ENCODE measurements around the gene LHFPL3.
"Not testable (repeated sequence)": the region's sequence is repeated elsewhere in the genome, so short reads cannot be mapped to it uniquely, and the experiment has no call there.

The LHFPL3 gene
- total RNA-seq, result 0 reads per million in 4 donors

DNA sequence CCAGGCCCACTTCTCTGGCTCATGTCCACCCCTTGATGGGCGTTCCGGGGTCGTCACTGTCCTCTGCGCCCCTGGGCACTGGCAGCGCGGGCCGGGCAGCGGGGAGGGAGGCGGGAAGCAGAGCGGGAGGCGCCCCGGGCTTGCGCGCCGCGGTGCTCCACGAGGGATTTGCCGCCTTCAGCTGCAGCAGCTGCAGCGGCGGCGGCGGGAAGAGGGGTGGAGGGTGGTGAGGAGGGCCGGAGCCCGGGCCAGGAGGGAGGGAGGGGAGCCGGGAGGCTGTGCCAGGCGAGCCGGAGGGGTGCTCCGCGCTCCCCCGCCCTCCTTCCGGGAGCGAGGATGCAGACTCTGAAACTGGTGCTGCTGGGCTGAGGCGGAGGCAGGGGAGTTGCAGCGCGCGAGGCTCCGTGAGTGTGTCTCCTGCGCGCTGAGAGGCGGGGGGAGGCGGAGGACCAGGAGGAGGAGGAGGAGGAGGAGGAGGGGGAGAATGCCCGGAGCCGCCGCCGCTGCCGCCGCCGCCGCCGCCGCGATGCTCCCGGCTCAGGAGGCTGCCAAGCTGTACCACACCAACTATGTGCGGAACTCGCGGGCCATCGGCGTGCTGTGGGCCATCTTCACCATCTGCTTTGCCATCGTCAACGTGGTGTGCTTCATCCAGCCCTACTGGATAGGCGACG lies at the start of gene LHFPL3:
LHFPL3 (plus strand) TSS at position 308 of the 674 bp plus-strand sequence.
- DNase-seq, result no peak

DNA sequence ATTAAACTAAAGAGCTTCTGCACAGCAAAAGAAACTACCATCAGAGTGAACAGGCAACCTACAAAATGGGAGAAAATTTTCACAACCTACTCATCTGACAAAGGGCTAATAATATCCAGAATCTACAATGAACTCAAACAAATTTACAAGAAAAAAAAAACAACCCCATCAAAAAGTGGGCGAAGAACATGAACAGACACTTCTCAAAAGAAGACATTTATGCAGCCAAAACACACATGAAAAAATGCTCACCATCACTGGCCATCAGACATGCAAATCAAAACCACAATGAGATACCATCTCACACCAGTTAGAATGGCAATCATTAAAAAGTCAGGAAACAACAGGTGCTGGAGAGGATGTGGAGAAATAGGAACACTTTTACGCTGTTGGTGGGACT lies 46.7 kb upstream of the LHFPL3 start:
- DNase-seq, result not testable (repeated sequence)

DNA sequence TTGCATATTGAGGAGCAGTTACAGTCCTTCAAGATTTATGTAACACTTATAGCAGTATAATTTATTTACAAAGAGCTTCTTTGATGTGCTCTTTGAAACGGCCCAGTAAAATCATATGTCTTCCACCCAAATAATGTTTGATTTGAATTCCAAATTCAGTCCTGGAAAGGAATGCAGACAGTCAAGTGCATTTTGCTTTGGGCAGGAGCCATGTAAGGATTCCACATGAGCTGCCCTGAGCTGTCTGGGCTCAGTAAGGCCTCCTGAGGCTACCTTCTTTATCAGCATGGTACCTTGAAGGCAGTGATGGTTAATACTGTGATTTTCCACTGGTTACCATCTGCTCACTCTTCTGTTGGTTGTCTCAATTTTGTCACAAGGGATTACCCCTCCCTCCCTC lies 41.6 kb upstream of the LHFPL3 start:
- DNase-seq, result no peak

DNA sequence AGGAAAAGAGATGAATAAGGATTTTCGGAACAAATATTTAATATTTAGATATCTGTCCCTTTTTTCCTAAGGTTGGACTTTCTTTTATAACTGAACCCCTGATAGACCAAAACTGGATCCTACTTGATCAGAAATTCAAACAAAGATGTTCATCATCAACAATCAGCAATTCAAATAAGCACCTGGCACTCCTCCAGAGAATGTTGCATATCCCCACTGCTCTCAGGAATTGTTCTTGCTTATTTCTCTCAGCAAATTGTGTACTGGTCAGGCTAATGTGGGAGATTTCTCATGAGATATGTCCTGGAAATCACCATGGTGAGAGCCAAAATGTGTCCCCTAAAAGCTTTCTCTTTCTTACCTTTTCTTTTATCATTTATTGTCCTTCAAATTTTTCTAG lies 40.3 kb upstream of the LHFPL3 start:
- DNase-seq, result no peak

DNA sequence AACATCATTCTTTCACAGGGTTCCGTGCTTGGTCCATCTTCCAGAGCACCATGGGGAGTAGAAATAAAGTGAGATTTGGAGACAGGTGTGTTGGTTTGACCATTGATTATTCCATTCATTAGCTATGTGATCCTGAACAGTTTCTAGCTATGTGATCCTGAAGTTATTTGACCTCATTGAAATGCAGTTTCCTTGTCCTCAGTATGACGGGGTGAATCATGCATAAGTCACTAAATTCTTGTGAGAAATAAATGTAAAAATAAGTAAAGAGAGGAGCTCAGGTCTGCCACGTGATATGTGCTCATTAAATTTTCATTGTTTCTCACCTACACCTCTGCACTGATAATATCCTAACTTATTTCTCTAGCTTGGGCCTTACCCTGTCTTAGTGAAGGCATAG lies 34.1 kb upstream of the LHFPL3 start:
- no peak for DNase-seq

DNA sequence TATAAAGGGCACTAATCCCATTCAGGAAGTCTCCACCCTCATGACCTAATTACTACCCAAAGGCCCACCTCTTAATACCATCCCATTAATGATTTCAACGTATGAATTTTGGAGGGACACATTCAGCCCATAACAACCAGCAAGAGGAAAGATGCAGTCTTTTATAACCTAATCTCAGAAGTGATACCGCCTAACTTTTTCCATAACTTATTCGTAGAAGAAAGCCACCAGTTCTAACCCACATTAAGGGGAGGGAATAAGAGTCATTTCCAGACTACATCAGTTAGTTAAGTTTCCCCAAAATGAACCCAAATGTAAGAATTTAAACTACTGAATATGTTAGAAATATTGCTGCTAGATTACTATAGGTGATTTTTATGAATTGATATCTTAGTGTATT lies 32.1 kb upstream of the LHFPL3 start:
- no peak for DNase-seq

DNA sequence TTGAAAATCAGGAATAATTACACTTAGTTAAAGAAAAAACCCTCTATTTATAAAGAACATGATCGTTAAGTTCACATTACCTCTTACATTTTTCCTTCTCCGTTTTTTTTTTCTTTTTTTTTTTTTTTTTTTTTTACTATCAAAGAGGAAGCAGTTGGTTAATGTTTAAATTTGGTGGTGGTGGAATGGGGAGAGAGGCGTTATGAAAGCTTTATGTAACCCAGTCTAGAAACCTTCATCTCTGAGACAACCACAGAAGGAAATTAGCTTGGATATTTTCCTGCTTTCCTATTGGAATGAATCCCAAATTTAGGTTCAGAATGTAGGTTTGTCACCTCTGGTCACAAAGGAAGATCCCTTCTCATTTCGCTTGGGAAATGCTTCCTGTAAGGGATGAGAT lies 31.5 kb upstream of the LHFPL3 start:
- no peak for DNase-seq

DNA sequence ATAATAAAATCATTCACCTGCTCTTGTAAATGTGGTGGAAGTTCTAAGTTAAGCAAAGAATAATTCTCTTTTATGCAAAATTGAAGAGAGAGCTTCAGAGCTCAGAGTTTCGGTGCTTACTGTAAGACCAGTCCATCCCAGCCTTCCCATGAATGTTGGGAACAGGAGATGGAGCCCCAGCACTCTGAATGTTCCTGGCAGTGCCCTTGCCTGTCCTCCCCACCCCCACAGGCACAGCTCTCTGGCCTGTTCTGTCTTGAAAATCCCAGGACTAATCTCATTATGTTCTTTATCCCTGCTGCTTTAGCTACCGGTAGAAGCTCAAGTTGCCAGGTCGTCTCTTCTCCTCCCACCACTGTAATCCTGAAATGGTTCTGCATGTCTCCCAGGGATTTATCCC lies 29.1 kb upstream of the LHFPL3 start:
- DNase-seq, result no peak

DNA sequence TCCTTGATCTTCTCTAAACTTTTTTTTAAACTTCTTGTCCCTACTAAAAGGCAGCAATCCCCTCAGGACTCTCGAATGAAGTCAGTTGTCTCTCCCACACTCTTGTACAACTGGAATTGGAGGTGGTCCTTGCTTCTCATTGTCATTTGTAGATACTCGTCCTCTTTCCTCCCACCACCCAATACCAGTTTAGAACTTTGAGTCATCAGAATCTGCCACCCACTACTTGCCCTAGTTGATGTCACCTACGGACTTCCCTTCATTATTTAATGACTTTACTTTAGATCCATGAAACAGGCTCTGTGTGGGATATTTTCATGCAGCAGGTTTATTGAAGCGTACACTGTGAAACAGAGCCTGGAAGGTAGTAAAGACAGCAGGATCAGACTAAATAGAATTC lies 28.6 kb upstream of the LHFPL3 start:
- no peak for DNase-seq

DNA sequence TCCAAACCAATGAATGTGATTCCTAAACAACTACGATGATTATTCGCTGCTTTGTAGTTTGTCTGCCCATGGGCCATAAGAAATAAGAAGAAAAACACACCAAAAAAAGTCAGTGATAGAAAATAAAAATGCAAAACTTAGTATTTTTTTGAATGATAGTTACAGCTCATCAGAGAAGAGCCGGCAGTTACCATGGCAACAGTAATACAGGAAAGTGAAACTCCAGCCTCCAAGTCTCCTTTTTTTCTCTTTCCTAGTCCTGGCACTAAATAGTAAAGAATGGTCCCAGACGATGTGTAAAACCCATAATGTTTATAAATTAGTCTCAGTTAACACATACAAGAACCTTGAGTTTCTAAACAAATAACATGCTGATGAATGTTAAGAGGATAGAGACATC lies 21.6 kb upstream of the LHFPL3 start:
- DNase-seq, result no peak

DNA sequence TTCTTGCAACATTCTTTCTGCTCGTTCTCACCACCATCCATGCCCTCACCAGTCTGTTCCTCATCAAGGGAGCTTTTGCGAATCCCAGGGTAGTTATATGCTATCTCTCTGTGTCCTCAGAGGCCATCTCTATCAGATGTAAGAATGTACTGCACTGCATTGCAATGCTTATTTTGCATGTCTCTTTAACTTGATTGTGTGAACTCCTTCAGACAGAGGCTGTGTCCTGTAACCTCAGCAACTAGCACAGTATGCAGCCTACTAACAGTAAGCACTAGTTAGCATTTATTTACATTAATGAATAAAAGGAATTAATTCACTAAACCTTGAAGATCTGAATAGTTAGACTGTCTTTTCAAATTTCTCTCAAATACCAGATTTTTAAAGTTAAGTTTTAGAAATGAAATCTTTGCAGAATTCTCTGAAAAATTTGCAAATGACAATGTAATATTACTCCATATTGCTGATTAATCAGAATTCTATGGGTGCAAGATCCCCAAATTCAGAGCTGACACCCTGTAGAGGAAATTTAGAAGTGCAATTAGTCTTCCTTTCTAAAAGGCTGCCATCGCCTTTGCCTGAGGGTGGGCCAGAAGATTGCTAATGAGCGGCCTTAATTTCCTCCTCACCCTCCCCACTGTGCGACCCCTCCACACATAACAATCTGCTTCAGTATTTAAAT lies 10.3 kb upstream of the LHFPL3 start:
- DNase-seq, result no peak

DNA sequence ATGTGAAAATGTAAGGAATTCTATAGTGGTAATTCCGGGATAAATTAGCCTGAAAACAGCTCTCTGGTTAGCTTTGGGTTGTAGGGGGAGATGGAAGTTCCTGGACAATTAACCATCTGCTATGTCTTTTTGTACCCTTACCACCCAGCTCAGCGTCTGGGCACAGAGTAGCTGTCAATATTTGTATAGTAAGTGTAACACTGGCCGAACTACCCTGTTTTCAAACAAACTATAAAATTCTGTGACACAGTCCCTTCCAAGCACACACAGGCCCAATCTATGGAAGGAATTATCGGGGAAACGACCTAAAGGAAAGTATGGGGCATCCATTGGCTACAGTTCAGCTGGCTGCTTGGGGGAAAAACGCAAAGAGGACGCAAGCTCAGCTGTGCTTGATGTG lies 869 bp upstream of the LHFPL3 start:
- DNase-seq, result no peak

DNA sequence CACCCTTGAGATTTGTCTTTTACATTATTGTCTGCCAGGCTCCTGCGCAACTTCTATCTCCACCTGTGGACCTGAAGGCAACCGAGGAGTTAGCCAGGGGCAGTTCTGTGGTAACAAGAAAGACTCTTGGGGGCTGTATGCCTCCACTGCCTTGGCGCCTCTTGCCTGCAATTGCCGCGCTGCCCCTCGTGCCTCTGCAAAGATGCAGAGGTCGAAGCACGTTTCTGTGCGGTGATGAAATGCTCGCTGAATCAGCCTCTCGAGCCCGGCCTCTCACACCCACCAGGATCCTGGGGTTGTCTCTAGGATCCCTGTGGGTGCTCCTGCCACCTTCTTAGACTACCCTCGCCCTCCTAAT lies 486 bp upstream of the LHFPL3 start:
- DNase-seq, result no peak

DNA sequence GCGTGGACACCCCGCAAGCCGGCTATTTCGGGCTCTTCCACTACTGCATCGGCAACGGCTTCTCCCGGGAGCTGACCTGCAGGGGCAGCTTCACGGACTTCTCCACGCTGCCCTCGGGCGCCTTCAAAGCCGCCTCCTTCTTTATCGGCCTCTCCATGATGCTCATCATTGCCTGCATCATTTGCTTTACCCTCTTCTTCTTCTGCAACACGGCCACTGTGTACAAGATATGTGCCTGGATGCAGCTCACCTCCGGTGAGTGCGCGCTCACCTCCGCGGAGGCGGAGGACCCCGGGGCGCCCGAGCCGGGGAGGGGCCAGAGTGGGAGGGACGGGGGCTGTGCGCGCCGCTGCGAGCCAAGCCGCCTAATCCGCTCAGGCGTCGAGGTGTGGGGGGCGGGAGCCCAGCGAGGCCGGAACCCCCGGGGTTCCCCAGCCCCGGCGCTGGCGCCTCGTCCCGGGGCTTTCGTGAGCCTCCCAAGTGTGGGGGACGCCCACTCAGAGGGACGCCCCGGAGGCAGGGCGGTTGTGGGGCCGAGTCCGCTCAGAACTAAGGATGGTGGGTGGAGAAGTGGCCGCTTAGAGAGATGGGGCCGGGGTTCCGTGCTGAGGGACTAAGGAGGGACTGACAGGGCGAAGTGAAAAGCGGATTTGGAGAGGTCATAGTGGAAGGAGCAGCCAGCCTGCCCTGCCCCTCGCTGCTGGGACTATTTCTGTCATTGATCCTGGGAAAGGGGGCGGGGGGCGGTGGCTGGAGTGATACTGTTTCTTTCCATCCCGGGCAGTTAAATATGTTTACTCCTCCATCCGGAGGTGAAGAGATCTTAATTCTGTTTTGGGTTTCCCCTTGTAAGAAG lies 795 bp downstream of the LHFPL3 start:
- no peak for DNase-seq

DNA sequence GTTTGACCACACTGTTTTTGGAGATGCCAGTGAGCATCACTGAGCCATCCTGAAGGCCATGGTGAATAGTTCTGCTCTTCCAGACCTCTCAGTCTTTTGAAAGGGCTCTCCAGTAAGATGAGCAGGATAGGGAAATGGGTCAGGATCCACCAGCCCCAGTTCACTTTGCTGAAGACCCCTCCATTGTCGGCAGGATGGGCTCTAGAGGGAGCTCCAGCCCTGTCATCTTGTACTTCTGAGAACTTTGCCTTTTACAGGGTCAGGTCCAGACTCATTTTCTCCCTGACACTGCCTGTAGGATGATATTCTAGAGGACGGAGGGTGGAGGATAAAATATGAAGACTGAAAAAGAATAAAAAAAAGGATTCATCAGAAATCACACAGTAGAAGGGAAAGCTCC lies 13.1 kb downstream of the LHFPL3 start:
- DNase-seq, result no peak

DNA sequence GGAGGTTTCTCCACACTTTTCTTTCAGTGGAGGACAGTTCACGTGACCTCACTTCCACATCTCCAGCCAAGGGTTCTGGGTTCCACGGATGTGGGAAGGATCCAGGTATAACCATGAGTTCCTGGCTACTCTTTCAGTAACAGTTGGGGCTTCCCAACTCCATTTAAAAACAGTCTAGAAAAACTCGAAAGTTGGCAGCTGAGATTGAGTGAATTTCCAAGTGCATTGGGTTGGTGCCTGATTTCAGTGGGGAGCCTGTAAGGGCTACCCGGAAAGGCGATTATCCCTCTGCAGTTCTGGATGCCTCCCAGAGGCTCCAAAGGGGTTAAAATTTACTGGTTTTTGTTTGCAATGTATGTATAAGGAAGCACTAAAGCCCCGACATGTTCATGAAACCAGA lies 24.3 kb downstream of the LHFPL3 start:
- no peak for DNase-seq

DNA sequence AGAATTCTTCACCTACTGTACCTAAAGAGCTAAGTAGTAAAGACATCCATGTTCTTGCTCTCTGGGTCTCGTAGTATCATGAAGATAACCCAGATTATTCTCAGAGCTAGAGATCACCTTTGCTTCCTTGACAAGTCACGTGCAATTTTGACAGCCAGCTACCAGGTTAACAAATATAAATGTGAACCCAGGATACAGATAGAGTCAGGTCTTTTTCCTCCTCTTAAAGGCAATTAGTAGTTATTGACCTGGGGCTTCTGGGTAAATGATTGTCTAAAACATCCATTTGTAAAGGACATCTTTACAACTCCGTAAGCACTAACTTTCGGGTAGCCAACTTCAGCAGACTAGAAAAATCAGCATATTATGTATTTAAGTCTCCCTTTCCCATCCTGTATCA lies 28.8 kb downstream of the LHFPL3 start:
- DNase-seq, result no peak

DNA sequence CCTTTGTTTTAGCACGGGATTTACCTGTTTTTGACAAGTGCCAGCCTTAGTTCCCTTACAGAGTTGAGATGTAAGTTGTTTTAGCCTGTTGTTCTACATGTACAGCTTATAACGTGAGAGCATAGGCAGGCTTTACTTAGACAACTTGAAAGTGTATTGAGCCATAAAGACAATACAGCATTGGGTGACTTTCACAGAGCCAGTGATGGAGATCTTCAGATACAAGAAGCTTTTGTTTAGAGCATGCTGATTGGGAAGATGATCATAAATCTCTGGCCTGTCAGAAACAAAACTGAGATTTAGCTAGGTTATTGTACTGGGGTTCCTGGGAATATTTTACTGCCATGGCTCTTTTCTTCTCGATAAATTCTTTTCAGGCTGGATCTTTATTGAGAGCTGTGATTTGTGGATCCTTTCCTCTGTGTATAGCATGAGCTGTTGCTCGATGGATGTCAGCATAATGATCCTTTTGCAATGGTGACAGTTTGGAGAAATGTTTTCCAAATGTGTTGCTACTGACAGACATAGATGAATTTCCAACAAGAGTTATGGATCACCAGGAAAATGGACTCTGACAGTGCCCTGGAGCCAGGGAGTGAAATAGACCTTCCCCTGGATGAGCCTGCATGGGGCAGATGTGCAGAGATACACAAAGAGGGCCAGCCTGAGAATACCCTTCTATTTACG lies 30.2 kb downstream of the LHFPL3 start:
- DNase-seq, result no peak

DNA sequence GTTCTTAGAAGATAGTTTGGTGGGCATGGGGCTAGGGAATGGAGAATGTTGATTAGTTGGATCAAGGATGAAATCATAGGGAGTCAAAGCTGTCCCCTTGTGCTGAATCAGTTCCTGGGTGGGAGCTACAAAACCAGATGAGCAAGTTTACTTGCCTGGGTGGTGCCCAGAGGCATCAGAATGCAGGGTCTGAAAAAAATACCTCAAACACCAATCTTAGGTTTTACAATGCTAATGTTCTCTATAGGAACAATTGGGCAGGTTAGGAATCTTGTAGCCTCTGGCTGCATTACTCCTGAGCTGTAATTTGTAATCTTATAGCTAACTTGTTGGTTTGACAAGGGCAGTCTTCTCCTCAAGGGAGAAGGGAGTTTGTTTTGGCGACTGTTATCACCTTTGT lies 34.4 kb downstream of the LHFPL3 start:
- no peak for DNase-seq

DNA sequence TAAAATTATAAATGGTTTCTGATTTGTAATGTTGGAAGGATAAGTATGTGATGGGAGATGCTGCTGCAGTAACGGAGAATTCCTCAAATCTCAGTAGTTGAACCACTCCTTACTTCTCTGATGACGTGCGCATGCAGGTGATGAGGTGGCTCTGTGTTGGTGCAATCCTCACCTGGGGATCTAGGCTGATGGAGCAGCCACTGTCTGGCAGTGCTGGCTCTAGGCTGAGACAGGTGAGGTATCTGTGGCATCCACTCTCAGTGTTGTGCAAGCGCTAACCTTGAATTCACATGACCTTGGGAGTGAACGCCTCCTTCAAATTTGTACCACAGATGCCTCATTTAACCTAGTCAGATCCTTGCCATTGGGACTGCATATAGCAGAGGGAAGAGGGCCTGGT lies 35.0 kb downstream of the LHFPL3 start:
- no peak for DNase-seq

DNA sequence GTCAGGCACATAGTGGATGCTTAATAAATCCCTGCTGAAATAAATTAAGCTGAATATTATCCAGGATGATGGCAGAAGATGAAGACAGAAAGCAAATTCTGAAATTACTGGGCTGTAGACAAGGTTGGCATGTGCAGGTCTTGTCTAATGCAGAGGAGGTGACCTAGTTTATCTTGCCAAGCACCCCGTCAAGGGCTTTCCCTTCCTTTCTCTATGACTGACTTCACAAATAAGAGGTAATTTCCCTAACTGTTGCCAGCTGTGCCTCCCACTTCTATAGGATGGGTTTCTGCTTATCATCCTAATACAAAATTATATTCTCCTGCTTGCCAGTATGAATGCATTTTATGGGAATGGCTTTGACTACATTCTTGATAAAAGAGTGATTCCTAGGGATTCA lies 38.0 kb downstream of the LHFPL3 start:
- DNase-seq, result no peak

DNA sequence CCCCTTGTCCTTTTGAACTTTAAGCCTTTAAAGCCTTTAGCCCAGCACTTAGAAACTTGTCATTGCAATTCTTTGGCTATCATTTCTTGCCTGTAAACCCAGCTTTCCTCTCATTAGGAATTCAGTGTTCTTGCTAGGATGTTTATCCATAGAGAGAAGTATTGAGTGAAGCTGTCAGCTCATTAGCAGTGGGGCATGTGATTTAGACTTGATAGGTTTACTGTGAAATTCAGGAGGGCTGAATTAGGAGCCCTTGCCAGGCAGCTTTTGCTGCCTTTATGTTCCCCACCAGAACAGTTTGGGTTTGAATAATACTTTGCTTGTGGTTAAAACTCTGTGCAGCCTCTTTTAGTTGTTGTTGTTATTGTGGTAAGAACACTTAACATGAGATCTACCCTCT lies 39.5 kb downstream of the LHFPL3 start:
- no peak for DNase-seq

DNA sequence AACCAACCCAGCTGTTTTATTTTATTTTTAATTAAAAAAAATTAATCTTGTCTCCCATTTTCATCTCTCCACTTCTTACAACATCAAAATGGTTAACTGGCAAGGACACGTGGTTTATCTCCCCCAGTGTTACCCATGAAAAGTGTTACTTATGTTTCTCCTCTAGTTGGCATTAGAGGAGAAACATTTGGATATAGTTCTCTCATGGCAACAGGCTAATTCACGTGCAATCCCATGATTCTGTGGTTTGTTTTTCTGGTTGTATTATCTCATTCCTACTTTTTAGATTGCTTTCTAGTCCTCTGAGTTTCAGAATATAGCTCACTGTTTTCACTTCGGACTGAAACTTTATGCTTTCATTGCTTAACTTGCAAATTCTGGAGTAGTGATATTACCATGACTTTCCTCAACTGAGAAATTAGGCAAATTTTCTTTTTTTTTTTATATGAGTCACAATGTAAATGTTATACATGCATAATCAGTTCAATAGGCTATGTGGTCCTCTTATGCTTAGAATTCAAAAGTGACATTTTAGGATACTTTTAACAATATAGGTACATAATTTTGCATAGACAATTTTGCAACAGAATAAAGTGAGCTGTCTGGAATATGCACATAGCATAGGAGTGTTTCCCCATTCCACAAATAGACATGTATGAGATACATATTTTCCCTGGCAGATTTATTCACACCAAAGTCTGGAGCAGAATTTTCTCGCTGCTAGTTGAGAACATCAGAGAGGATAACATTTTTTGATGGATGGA lies 43.0 kb downstream of the LHFPL3 start:
- DNase-seq, result no peak

Data from T-helper 1 cell (primary cell).